CD4-positive, alpha-beta T cell treated with Interleukin-1 beta for 1 hour (primary cell): ENCODE results near the gene AGAP2.
A peak's percentile ranks its signal among the peaks of the same experiment; 100 is the strongest.
"Not testable (repeated sequence)": the region's sequence is repeated elsewhere in the genome, so short reads cannot be mapped to it uniquely, and the experiment has no call there.

ENCODE experiments used
- DNase-seq, 2 donors: peaks; one replicate each; pipeline ENCODE4 v3.0.0-alpha.2; 2020 to 2022

AGAP2 gene

GRCh38 chr12:57738661-57739237 is at the start of gene AGAP2:
Gene AGAP2, minus strand, starts transcription at chr12:57738742. Its CDS starts 496 bp downstream, at chr12:57738246.
- no peak for DNase-seq

- no peak for DNase-seq
Observed at GRCh38 chr12:57783861-57784260, 45.3 kb upstream of the AGAP2 start.

GRCh38 chr12:57783466-57783801 is 44.9 kb upstream of the AGAP2 start:
- no peak for DNase-seq

- DNase-seq: peak; percentile 93 to 97
Observed at GRCh38 chr12:57782608-57783465, 44.3 kb upstream of the AGAP2 start, which contains the start of gene TSFM. Gene TSFM, plus strand, starts transcription at chr12:57782787. Its CDS starts 15 bp downstream, at chr12:57782802.

GRCh38 chr12:57782243-57782607 is 43.7 kb upstream of the AGAP2 start:
- DNase-seq: no peak

GRCh38 chr12:57781801-57782200 is 43.3 kb upstream of the AGAP2 start:
- DNase-seq: no peak

- peak in 1 of 2 donors; percentile 24 for DNase-seq
Observed at GRCh38 chr12:57781244-57781643, 42.7 kb upstream of the AGAP2 start.

GRCh38 chr12:57780284-57780897 is 41.8 kb upstream of the AGAP2 start:
- DNase-seq: no peak

GRCh38 chr12:57779736-57780135 is 41.2 kb upstream of the AGAP2 start:
- no peak for DNase-seq

- DNase-seq: no peak
Observed at GRCh38 chr12:57777911-57778310, 39.4 kb upstream of the AGAP2 start.

- DNase-seq: no peak
Observed at GRCh38 chr12:57777367-57777766, 38.8 kb upstream of the AGAP2 start.

- DNase-seq: no peak
Observed at GRCh38 chr12:57776247-57776587, 37.7 kb upstream of the AGAP2 start.

GRCh38 chr12:57775563-57776246 is 37.2 kb upstream of the AGAP2 start:
- DNase-seq: peak in 1 of 2 donors; percentile 16

GRCh38 chr12:57775044-57775443 is 36.5 kb upstream of the AGAP2 start:
- no peak for DNase-seq

GRCh38 chr12:57774634-57775033 is 36.1 kb upstream of the AGAP2 start:
- DNase-seq: not testable (repeated sequence)

GRCh38 chr12:57772429-57773322 is 34.1 kb upstream of the AGAP2 start, which contains the start of gene EEF1AKMT3:
Gene EEF1AKMT3, plus strand, starts transcription at chr12:57772614. Its CDS starts 111 bp downstream, at chr12:57772725.
- no peak for DNase-seq

- DNase-seq: peak; percentile 90 to 91
Observed at GRCh38 chr12:57771873-57772428, 33.4 kb upstream of the AGAP2 start, which contains the start of gene METTL1. Gene METTL1, minus strand, starts transcription at chr12:57772105. Its CDS starts 22 bp downstream, at chr12:57772083.

GRCh38 chr12:57771236-57771872 is 32.8 kb upstream of the AGAP2 start:
- peak; percentile 83 to 84 for DNase-seq

- DNase-seq: no peak
Observed at GRCh38 chr12:57770734-57771133, 32.2 kb upstream of the AGAP2 start.

- DNase-seq: no peak
Observed at GRCh38 chr12:57769594-57769993, 31.1 kb upstream of the AGAP2 start.

GRCh38 chr12:57767876-57768275 is 29.3 kb upstream of the AGAP2 start:
- DNase-seq: no peak
